Endodermal cell (in vitro differentiated cells): ENCODE results near the gene FAM50A. TPM values are rescaled to one million over a fixed set of nuclear protein-coding genes. Genes with fewer than 3 reads are reported as not detected.

ENCODE experiments used
- DNase-seq: peaks from one replicate; pipeline ENCODE4 v3.0.0-alpha.2; 2017
- H3K27ac ChIP-seq: 2 replicates; pipeline ENCODE4 v1.5.1; 2013; ENCODE audit warnings: mild to moderate bottlenecking, low read depth, low read length, moderate library complexity
- H3K27me3 ChIP-seq: 2 replicates; pipeline ENCODE4 v1.6.1; 2013; ENCODE audit warnings: mild to moderate bottlenecking, low read length, moderate library complexity; ENCODE audit not compliant: insufficient read depth, control insufficient read depth, poor library complexity, severe bottlenecking
- H3K36me3 ChIP-seq: 2 replicates; pipeline ENCODE4 v1.7.0; 2013; ENCODE audit warnings: mild to moderate bottlenecking, low read length, moderate library complexity; ENCODE audit not compliant: control insufficient read depth, insufficient read depth
- H3K4me1 ChIP-seq: one replicate; pipeline ENCODE4 v1.7.0; 2013; ENCODE audit warnings: low read length; ENCODE audit not compliant: control insufficient read depth, insufficient read depth
- H3K4me3 ChIP-seq: 2 replicates; pipeline ENCODE4 v1.5.1; 2013; ENCODE audit warnings: mild to moderate bottlenecking, low read length, moderate library complexity
- H3K9ac ChIP-seq: 2 replicates; pipeline ENCODE4 v1.6.1; 2013; ENCODE audit warnings: mild to moderate bottlenecking, low read length, moderate library complexity; ENCODE audit not compliant: poor library complexity, severe bottlenecking; ENCODE audit errors: extremely low read depth
- H3K9me3 ChIP-seq: 2 replicates; pipeline ENCODE4 v1.6.1; 2013; ENCODE audit warnings: mild to moderate bottlenecking, low read length, moderate library complexity; ENCODE audit not compliant: control insufficient read depth
- H3K27ac Mint-ChIP-seq: 2 replicates; pipeline ENCODE4 v1.8.0; 2020; ENCODE audit warnings: mixed read lengths
- H3K27me3 Mint-ChIP-seq: 2 replicates; pipeline ENCODE4 v1.8.0; 2021; ENCODE audit warnings: mild to moderate bottlenecking, mixed read lengths; ENCODE audit not compliant: insufficient read depth
- H3K36me3 Mint-ChIP-seq: 2 replicates; pipeline ENCODE4 v1.8.0; 2020; ENCODE audit warnings: low read depth, mixed read lengths
- H3K4me1 Mint-ChIP-seq: 2 replicates; pipeline ENCODE4 v1.8.0; 2020; ENCODE audit warnings: mixed read lengths
- H3K4me3 Mint-ChIP-seq: 2 replicates; pipeline ENCODE4 v1.8.0; 2020; ENCODE audit warnings: mild to moderate bottlenecking, moderate library complexity, mixed read lengths
- H3K9me3 Mint-ChIP-seq: 2 replicates; pipeline ENCODE4 v1.8.0; 2020; ENCODE audit warnings: mild to moderate bottlenecking, mixed read lengths
- CTCF ChIP-seq: fragments of 200-600 bp; sonication (generic); conservative IDR thresholded peaks from 2 replicates; pipeline ENCODE4 v1.5.0; 2021; ENCODE audit warnings: antibody characterized with exemption, mild to moderate bottlenecking
- WGBS, 2 experiments: methylation state at CpG; one replicate each; pipeline versions ENCODE4 v1.1.5 to v1.1.7; 2013; ENCODE audit warnings: missing lambda C conversion rate in 2 of 2, mixed read lengths in 1 of 2; ENCODE audit not compliant: insufficient coverage in 1 of 2, insufficient read length in 1 of 2; 5-methylcytosine and 5-hydroxymethylcytosine counted together
- total RNA-seq, 2 donors: library from RNA; stranded (reverse); fragmentation: NEBNext Ultra II Directional in 1 of 2; extraction: Animal tissue kit (Norgen Biotek cat#: 25700) in 1 of 2; gene quantifications; 2 replicates in 1 of 2; 3 replicates in 1 of 2; pipeline ENCODE4 v1.2.1, GENCODE V29; 2021

The FAM50A gene
- total RNA-seq, 2 donors from 2014 or later: 91.0 to 102 TPM

- H3K4me1 ChIP-seq: no peaks in the 10 kb centered on the region
- no peaks in the 10 kb centered on the region for H3K27me3 Mint-ChIP-seq
- peaks cover 5% of the 10 kb centered on the region for H3K4me1 Mint-ChIP-seq
- no peak overlapping the region for H3K4me3 Mint-ChIP-seq
- DNase-seq: peak; percentile 61
- no peak overlapping the region for H3K4me3 ChIP-seq
- H3K27ac Mint-ChIP-seq: peak overlapping the region; percentile 56
- H3K36me3 Mint-ChIP-seq: peaks cover 24% of the 10 kb centered on the region
- H3K9ac ChIP-seq: no peak overlapping the region
- no peaks in the 10 kb centered on the region for H3K27me3 ChIP-seq
- no peak for TF ChIP-seq CTCF
- H3K36me3 ChIP-seq: peaks cover 22% of the 10 kb centered on the region
- no peaks in the 10 kb centered on the region for H3K9me3 ChIP-seq
- peaks cover 76% of the 10 kb centered on the region for H3K9me3 Mint-ChIP-seq
- WGBS, 2 experiments: 78 to 79% methylated on average over 3 to 6 of the region's 6 CpGs
- H3K27ac ChIP-seq: no peak overlapping the region
Observed at GRCh38 chrX:154401918-154402621, 41.9 kb upstream of the FAM50A start.

GRCh38 chrX:154402622-154403127 lies 41.3 kb upstream of the FAM50A start:
- H3K9me3 Mint-ChIP-seq: peaks cover 74% of the 10 kb centered on the region
- no peaks in the 10 kb centered on the region for H3K27me3 Mint-ChIP-seq
- peak; percentile 53 for DNase-seq
- Histone ChIP-seq H3K27me3 (no peaks in the 10 kb centered on the region), H3K4me3 (no peak overlapping the region), H3K36me3 (peaks cover 22% of the 10 kb centered on the region), H3K4me1 (no peaks in the 10 kb centered on the region), H3K27ac (no peak overlapping the region), H3K9ac (no peak overlapping the region), H3K9me3 (no peaks in the 10 kb centered on the region)
- H3K36me3 Mint-ChIP-seq: peaks cover 24% of the 10 kb centered on the region
- H3K4me3 Mint-ChIP-seq: no peak overlapping the region
- H3K27ac Mint-ChIP-seq: peak overlapping the region; percentile 56
- peaks cover 5% of the 10 kb centered on the region for H3K4me1 Mint-ChIP-seq
- 90% methylated on average over 17 of the region's 19 CpGs; no CpG with 5 or more reads in 1 of the 2 experiments for WGBS, 2 experiments
- TF ChIP-seq CTCF: no peak

- Mint-ChIP-seq H3K36me3 (peaks cover 24% of the 10 kb centered on the region), H3K4me3 (no peak overlapping the region), H3K27ac (peak overlapping the region; percentile 52), H3K9me3 (peaks cover 70% of the 10 kb centered on the region), H3K27me3 (no peaks in the 10 kb centered on the region), H3K4me1 (peaks cover 5% of the 10 kb centered on the region)
- no peak for TF ChIP-seq CTCF
- peak; percentile 39 for DNase-seq
- 97% methylated on average over 10 of the region's 10 CpGs; no CpG with 5 or more reads in 1 of the 2 experiments for WGBS, 2 experiments
- Histone ChIP-seq H3K36me3 (peaks cover 22% of the 10 kb centered on the region), H3K4me1 (no peaks in the 10 kb centered on the region), H3K9ac (no peak overlapping the region), H3K27ac (no peak overlapping the region), H3K9me3 (no peaks in the 10 kb centered on the region), H3K4me3 (no peak overlapping the region), H3K27me3 (no peaks in the 10 kb centered on the region)
Observed at GRCh38 chrX:154403192-154403591, 40.7 kb upstream of the FAM50A start.
